CD4-positive, alpha-beta T cell (primary cell): ENCODE results near the gene STOM. TPM values are rescaled to one million over a fixed set of nuclear protein-coding genes. Genes with fewer than 3 reads are reported as not detected.
A peak's percentile ranks its signal among the peaks of the same experiment; 100 is the strongest.

Experiments used
- ATAC-seq: fragments of 200-7000 bp; cut with Tn5 transposase; one replicate; pipeline ENCODE4 v1.10.0; 2022; ENCODE audit warnings: mild to moderate bottlenecking; ENCODE audit not compliant: poor library complexity
- CTCF ChIA-PET: fragments of 350-600 bp; sonication (Branson Sonifier 250); formaldehyde crosslinking; loops from one replicate; lab custom pipeline; 2021; ENCODE audit warnings: antibody characterized with exemption, inconsistent platforms; lab: Charles Lee
- POLR2A ChIA-PET: fragments of 350-600 bp; sonication (Branson Sonifier 250); formaldehyde crosslinking; loops from one replicate; lab custom pipeline; 2021; ENCODE audit warnings: antibody characterized with exemption, inconsistent platforms; lab: Charles Lee
- DNase-seq, 14 experiments: peaks; one replicate each; pipeline ENCODE4 v3.0.0-alpha.2; 2013 to 2020; ENCODE audit warnings: mixed read lengths in 2 of 14
- H3K27ac ChIP-seq, 2 donors: one replicate each; pipeline versions ENCODE4 v1.5.1 to v1.7.0; 2013; ENCODE audit warnings: low read length in 2 of 2, low read depth in 1 of 2, mild to moderate bottlenecking in 1 of 2
- H3K27me3 ChIP-seq, 2 experiments: 1 replicate in 1 of 2; 2 replicates in 1 of 2; pipeline versions ENCODE4 v1.6.1 to v1.7.0; 2013; ENCODE audit warnings: low read length in 2 of 2, control low read depth in 1 of 2, mild to moderate bottlenecking in 1 of 2, moderate library complexity in 1 of 2; ENCODE audit not compliant: insufficient read depth in 2 of 2, control insufficient read depth in 1 of 2
- H3K36me3 ChIP-seq: one replicate; pipeline ENCODE4 v1.6.1; 2013; ENCODE audit warnings: low read length, control low read depth; ENCODE audit not compliant: insufficient read depth
- H3K4me1 ChIP-seq: one replicate; pipeline ENCODE4 v1.6.1; 2013; ENCODE audit warnings: low read length, control low read depth; ENCODE audit not compliant: insufficient read depth
- H3K4me3 ChIP-seq: one replicate; pipeline ENCODE4 v1.5.1; 2013; ENCODE audit warnings: mild to moderate bottlenecking, low read length, moderate library complexity
- H3K9me3 ChIP-seq, 2 experiments: 1 replicate in 1 of 2; 2 replicates in 1 of 2; pipeline versions ENCODE4 v1.6.1 to v1.7.0; 2013; ENCODE audit warnings: low read length in 2 of 2, mild to moderate bottlenecking in 2 of 2, control low read depth in 1 of 2, moderate library complexity in 1 of 2; ENCODE audit not compliant: control insufficient read depth in 1 of 2, insufficient read depth in 1 of 2
- H3K27ac Mint-ChIP-seq: one replicate; pipeline ENCODE4 v1.8.0; 2020; ENCODE audit warnings: mixed read lengths
- H3K27me3 Mint-ChIP-seq: one replicate; pipeline ENCODE4 v1.8.0; 2021; ENCODE audit warnings: mixed read lengths
- H3K36me3 Mint-ChIP-seq: one replicate; pipeline ENCODE4 v1.8.0; 2021; ENCODE audit warnings: low read depth, mixed read lengths
- H3K4me1 Mint-ChIP-seq: one replicate; pipeline ENCODE4 v1.8.0; 2021; ENCODE audit warnings: low read depth, mixed read lengths
- H3K4me3 Mint-ChIP-seq: one replicate; pipeline ENCODE4 v1.8.0; 2020; ENCODE audit warnings: mild to moderate bottlenecking, mixed read lengths
- H3K9me3 Mint-ChIP-seq: one replicate; pipeline ENCODE4 v1.8.0; 2020; ENCODE audit warnings: mixed read lengths
- CTCF ChIP-seq: fragments of 200-600 bp; IDR thresholded peaks from one replicate; pipeline ENCODE4 v1.8.0; 2022; ENCODE audit warnings: antibody characterized with exemption, mild to moderate bottlenecking
- intact Hi-C, 2 experiments: fragments of 100-400 bp; cut with DNase I in 1 of 2; cut with micrococcal nuclease in 1 of 2; formaldehyde crosslinking; loops; one replicate each; pipeline versions ENCODE4 v1.15.1 to v1.9.0; 2023 to 2025; cut with DNase I, micrococcal nuclease
- total RNA-seq, 174 experiments: library from RNA in 2 of 174; stranded (reverse) in 2 of 174; gene quantifications; one replicate each; pipeline ENCODE4 v1.2.3 and lab custom pipeline; 2021 to 2026

Gene STOM
- total RNA-seq, 2 experiments from 2014 or later: 26.1 to 27.9 TPM

- H3K36me3 ChIP-seq: no peaks in the 10 kb centered on the region
- Mint-ChIP-seq H3K4me3 (no peak overlapping the region), H3K4me1 (peaks cover 20% of the 10 kb centered on the region), H3K27ac (no peak overlapping the region), H3K36me3 (no peaks in the 10 kb centered on the region), H3K9me3 (peaks cover 3% of the 10 kb centered on the region), H3K27me3 (no peaks in the 10 kb centered on the region)
- H3K4me3 ChIP-seq: no peak overlapping the region
- H3K27me3 ChIP-seq: no peaks in the 10 kb centered on the region
- ChIA-PET CTCF (interaction anchor here (1.4 to 2.9 kb wide), 4 partner anchors 26 to 61 kb away, joined by 3 to 30 read pairs (median 16); no protein-coding TSS in a partner anchor), POLR2A (interaction anchor here (1.4 kb wide), 1 partner anchor 56 kb away, joined by 7 read pairs; no protein-coding TSS in a partner anchor)
- TF ChIP-seq CTCF: peak; percentile 44
- no peak for ATAC-seq
- H3K27ac ChIP-seq: no peak overlapping the region
- peak in 3 of 14 experiments; percentile 39 to 44 (median 44) for DNase-seq
- intact Hi-C loops: loop anchor here (1.0 to 10.0 kb wide), 4 partner anchors 24 to 792 kb away; partner anchors contain the start of gene CDK5RAP2 (in 1 of the 2)
- no peaks in the 10 kb centered on the region for H3K9me3 ChIP-seq
- no peaks in the 10 kb centered on the region for H3K4me1 ChIP-seq
Measured at GRCh38 chr9:121376214-121376830, 6.3 kb upstream of the STOM start.

- Mint-ChIP-seq H3K27ac (peak overlapping the region; percentile 89), H3K27me3 (no peaks in the 10 kb centered on the region), H3K9me3 (peaks cover 3% of the 10 kb centered on the region), H3K4me3 (no peak overlapping the region), H3K36me3 (no peaks in the 10 kb centered on the region), H3K4me1 (peaks cover 43% of the 10 kb centered on the region)
- no peak overlapping the region for H3K27ac ChIP-seq
- ChIA-PET POLR2A (no interaction called here), CTCF (interaction anchor here (1.2 to 2.3 kb wide), 2 partner anchors 26 to 53 kb away, joined by 3 to 17 read pairs; no protein-coding TSS in a partner anchor)
- no peak for TF ChIP-seq CTCF
- ATAC-seq (no peak), DNase-seq (no peak)
- H3K9me3 ChIP-seq: peaks cover 0 to 3% of the 10 kb centered on the region in 2 experiments
- H3K27me3 ChIP-seq: no peaks in the 10 kb centered on the region
- peaks cover 12% of the 10 kb centered on the region for H3K4me1 ChIP-seq
- H3K4me3 ChIP-seq: no peak overlapping the region
- no peaks in the 10 kb centered on the region for H3K36me3 ChIP-seq
- intact Hi-C loops: loop anchor here (5.0 to 10.0 kb wide), 3 partner anchors 171 to 788 kb away; partner anchors contain the start of genes CDK5RAP2 (in 1 of the 2) and RAB14 (in 1 of the 2)
Measured at GRCh38 chr9:121373011-121373729, 3.1 kb upstream of the STOM start.

- no peak overlapping the region for H3K4me3 ChIP-seq
Measured at GRCh38 chr9:121372239-121373010, 2.4 kb upstream of the STOM start.

More at GRCh38 chr9:121372239-121373010, 2.4 kb upstream of the STOM start:
- no peak for TF ChIP-seq CTCF
- no peak for DNase-seq
- Histone ChIP-seq H3K27me3 (no peaks in the 10 kb centered on the region), H3K27ac (no peak overlapping the region), H3K36me3 (no peaks in the 10 kb centered on the region), H3K4me1 (peaks cover 12% of the 10 kb centered on the region), H3K9me3 (peaks cover 0 to 3% of the 10 kb centered on the region in 2 experiments)
- no peaks in the 10 kb centered on the region for H3K27me3 Mint-ChIP-seq
- CTCF ChIA-PET: interaction anchor here (2.3 kb wide), 1 partner anchor 52 kb away, joined by 17 read pairs; no protein-coding TSS in a partner anchor
- peaks cover 50% of the 10 kb centered on the region for H3K4me1 Mint-ChIP-seq
- no peak for ATAC-seq
- peak overlapping the region; percentile 89 for H3K27ac Mint-ChIP-seq
- POLR2A ChIA-PET: no interaction called here
- peak overlapping the region; percentile 50 for H3K4me3 Mint-ChIP-seq
- H3K36me3 Mint-ChIP-seq: no peaks in the 10 kb centered on the region
- intact Hi-C loops: loop anchor here (5.0 to 10.0 kb wide), 3 partner anchors 170 to 788 kb away; partner anchors contain the start of genes CDK5RAP2 (in 1 of the 2) and RAB14 (in 1 of the 2)
- H3K9me3 Mint-ChIP-seq: no peaks in the 10 kb centered on the region
